Progenitor cell of endocrine pancreas (in vitro differentiated cells): Measurements from ENCODE around the gene ACAP2. TPM values are rescaled to one million over a fixed set of nuclear protein-coding genes. Genes with fewer than 3 reads are reported as not detected.

Experiments used
- DNase-seq: peaks from one replicate; pipeline ENCODE4 v3.0.0; 2021; ENCODE audit warnings: low spot score; ENCODE audit not compliant: unreplicated experiment
- H3K27ac Mint-ChIP-seq: 2 replicates; pipeline ENCODE4 v1.8.0; 2021; ENCODE audit warnings: mild to moderate bottlenecking, moderate library complexity, mixed read lengths
- H3K27me3 Mint-ChIP-seq: 2 replicates; pipeline ENCODE4 v1.8.0; 2021; ENCODE audit warnings: mixed read lengths
- H3K36me3 Mint-ChIP-seq: 2 replicates; pipeline ENCODE4 v1.8.0; 2022; ENCODE audit warnings: mixed read lengths; ENCODE audit not compliant: insufficient read depth
- H3K4me1 Mint-ChIP-seq: 2 replicates; pipeline ENCODE4 v1.8.0; 2021; ENCODE audit warnings: low read depth, mixed read lengths
- H3K4me3 Mint-ChIP-seq: 2 replicates; pipeline ENCODE4 v1.8.0; 2021; ENCODE audit warnings: low read depth, mild to moderate bottlenecking, moderate library complexity, mixed read lengths
- H3K9me3 Mint-ChIP-seq: 2 replicates; pipeline ENCODE4 v1.8.0; 2021; ENCODE audit warnings: low read depth, mixed read lengths
- total RNA-seq: library from RNA; stranded (reverse); gene quantifications from 2 replicates; pipeline ENCODE4 v1.2.1, GENCODE V29; 2021
- TF ChIP-seq, protein P1 (sequence below): fragments of 200-600 bp; sonication (generic); IDR thresholded peaks from one replicate; pipeline ENCODE4 v1.5.0; 2021; ENCODE audit warnings: antibody characterized with exemption, mild to moderate bottlenecking; ENCODE audit not compliant: unreplicated experiment

The ACAP2 gene
- total RNA-seq, 1 donor from 2014 or later = 34.2 TPM

DNA sequence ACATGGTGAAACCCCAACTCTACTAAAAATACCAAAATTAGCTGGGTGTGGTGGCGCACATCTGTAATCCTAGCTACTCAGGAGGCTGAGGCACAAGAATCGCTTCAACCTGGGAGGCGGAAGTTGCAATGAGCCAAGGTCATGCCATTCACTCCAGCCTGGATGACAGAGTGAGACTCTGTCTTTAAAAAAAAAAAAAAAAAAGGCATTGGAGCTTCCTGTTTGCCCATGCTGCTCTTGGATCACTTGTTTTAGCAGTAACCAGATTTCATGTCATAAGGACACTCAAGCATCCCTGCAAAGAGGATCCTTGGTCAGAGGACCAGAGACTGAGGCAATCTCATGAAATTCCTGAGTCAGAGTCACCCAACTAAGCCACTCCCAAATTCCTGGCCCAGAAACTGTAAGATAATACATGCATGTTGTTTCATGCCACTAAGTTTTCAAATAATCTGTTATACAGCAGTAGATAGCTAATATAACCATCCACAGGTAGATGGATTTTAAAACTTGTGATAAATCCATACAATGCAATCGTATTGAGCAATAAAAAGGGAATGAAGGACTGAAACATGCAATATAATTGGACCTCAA lies 89.8 kb downstream of the ACAP2 start:
- Mint-ChIP-seq H3K36me3 (peaks cover 8% of the 10 kb centered on the region), H3K4me3 (no peak overlapping the region), H3K4me1 (peaks cover 6% of the 10 kb centered on the region), H3K27ac (no peak overlapping the region), H3K27me3 (no peaks in the 10 kb centered on the region), H3K9me3 (peaks cover 3% of the 10 kb centered on the region)
- DNase-seq = no peak
- TF ChIP-seq, protein P1, sequence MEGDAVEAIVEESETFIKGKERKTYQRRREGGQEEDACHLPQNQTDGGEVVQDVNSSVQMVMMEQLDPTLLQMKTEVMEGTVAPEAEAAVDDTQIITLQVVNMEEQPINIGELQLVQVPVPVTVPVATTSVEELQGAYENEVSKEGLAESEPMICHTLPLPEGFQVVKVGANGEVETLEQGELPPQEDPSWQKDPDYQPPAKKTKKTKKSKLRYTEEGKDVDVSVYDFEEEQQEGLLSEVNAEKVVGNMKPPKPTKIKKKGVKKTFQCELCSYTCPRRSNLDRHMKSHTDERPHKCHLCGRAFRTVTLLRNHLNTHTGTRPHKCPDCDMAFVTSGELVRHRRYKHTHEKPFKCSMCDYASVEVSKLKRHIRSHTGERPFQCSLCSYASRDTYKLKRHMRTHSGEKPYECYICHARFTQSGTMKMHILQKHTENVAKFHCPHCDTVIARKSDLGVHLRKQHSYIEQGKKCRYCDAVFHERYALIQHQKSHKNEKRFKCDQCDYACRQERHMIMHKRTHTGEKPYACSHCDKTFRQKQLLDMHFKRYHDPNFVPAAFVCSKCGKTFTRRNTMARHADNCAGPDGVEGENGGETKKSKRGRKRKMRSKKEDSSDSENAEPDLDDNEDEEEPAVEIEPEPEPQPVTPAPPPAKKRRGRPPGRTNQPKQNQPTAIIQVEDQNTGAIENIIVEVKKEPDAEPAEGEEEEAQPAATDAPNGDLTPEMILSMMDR = no peak

GRCh38 chr3:195348426-195349115 lies 94.2 kb downstream of the ACAP2 start:
- DNase-seq = no peak
- Mint-ChIP-seq H3K4me3 (no peak overlapping the region), H3K36me3 (peaks cover 7% of the 10 kb centered on the region), H3K27ac (no peak overlapping the region), H3K4me1 (peaks cover 6% of the 10 kb centered on the region), H3K9me3 (peaks cover 3% of the 10 kb centered on the region), H3K27me3 (no peaks in the 10 kb centered on the region)
- TF ChIP-seq, protein P1 = no peak

DNA sequence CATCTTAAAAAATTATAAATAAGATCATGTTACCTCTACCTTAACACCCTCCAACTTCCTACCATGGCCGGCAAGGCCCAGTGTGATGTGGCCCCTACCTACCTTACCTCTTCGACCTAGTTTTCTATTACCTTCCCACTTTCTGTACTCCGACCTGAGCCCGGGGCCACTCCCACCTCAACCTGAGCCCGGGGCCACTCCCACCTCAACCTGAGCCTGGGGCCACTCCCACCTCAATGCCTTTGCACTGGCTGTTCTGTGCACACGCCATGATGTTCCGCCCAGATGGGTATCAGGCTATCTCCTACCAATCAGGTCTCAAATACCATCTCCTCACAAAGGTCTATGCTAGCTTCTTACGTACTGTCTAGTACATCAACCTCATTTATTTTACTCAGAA lies 105.1 kb downstream of the ACAP2 start:
- peaks cover 11% of the 10 kb centered on the region for H3K36me3 Mint-ChIP-seq
- no peak overlapping the region for H3K4me3 Mint-ChIP-seq
- H3K27ac Mint-ChIP-seq = no peak overlapping the region
- TF ChIP-seq, protein P1 = no peak
- DNase-seq = no peak
- no peaks in the 10 kb centered on the region for H3K4me1 Mint-ChIP-seq
- H3K27me3 Mint-ChIP-seq = no peaks in the 10 kb centered on the region
- H3K9me3 Mint-ChIP-seq = no peaks in the 10 kb centered on the region

DNA sequence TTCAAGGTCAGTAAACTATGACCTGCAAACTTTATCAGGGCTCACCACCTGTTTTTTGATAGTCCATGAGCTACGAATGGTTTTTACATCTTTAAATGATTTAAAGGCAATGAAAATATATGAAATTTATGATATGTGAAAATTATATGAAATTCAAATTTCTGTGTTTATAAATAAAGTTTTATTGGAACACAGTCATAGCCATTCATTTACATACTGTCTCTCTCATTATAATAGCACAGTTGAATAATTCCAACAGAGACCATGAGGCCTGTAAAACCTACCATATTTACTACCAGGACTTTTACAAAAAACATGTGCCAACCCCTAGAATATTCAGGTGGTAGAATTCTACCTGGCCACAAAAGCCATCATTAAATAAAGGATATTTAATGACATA lies 107.9 kb downstream of the ACAP2 start:
- TF ChIP-seq, protein P1 = no peak
- Mint-ChIP-seq H3K36me3 (peaks cover 11% of the 10 kb centered on the region), H3K4me3 (no peak overlapping the region), H3K27ac (no peak overlapping the region), H3K27me3 (no peaks in the 10 kb centered on the region), H3K4me1 (no peaks in the 10 kb centered on the region), H3K9me3 (no peaks in the 10 kb centered on the region)
- no peak for DNase-seq

DNA sequence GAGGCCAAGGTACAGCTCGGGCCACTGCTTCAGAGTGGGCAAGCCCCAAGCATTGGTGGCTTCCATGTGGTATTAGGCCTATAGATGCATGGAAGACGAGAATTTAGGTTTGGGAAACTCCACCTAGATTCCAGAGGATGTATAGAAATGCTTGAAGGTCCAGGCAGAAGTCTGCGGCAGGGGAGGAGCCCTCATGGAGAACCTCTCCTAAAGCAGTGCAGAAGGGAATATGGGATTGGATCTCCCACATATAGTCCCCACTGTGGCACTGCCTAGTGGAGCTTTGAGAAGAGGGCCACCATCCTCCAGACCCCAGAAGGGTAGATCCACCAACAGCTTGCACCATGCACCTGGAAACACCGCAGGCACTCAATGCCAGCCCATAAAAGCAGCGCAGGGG lies 123.8 kb downstream of the ACAP2 start:
- no peak for DNase-seq

More for the DNA sequence above, 123.8 kb downstream of the ACAP2 start:
- Mint-ChIP-seq H3K27ac (no peak overlapping the region), H3K9me3 (peaks cover 20% of the 10 kb centered on the region), H3K27me3 (no peaks in the 10 kb centered on the region), H3K36me3 (peaks cover 42% of the 10 kb centered on the region), H3K4me3 (no peak overlapping the region), H3K4me1 (peaks cover 3% of the 10 kb centered on the region)
- TF ChIP-seq, protein P1 = no peak
